CD8-positive, alpha-beta memory T cell (primary cell): Measurements from ENCODE around the gene PAK1. TPM values are rescaled to one million over a fixed set of nuclear protein-coding genes. Genes with fewer than 3 reads are reported as not detected.

Experiments
- CTCF ChIA-PET: fragments of 350-600 bp; sonication (Branson Sonifier 250); formaldehyde crosslinking; loops from one replicate; lab custom pipeline; 2021; ENCODE audit warnings: antibody characterized with exemption; lab: Charles Lee
- POLR2A ChIA-PET: fragments of 350-600 bp; sonication (Branson Sonifier 250); formaldehyde crosslinking; loops from one replicate; lab custom pipeline; 2021; ENCODE audit warnings: antibody characterized with exemption; lab: Charles Lee
- DNase-seq, 5 donors: peaks; one replicate each; pipeline versions ENCODE4 v3.0.0 to v3.0.0-alpha.2; 2020 to 2022; ENCODE audit warnings: mixed read lengths in 1 of 5
- H3K27ac ChIP-seq: one replicate; pipeline ENCODE4 v1.7.0; 2013; ENCODE audit warnings: low read depth, mild to moderate bottlenecking, low read length, moderate library complexity
- H3K27me3 ChIP-seq: 2 replicates; pipeline ENCODE4 v1.7.0; 2013; ENCODE audit warnings: low read length, mild to moderate bottlenecking; ENCODE audit not compliant: insufficient read depth, poor library complexity, severe bottlenecking
- H3K36me3 ChIP-seq: 2 replicates; pipeline ENCODE4 v1.7.0; 2013; ENCODE audit warnings: mild to moderate bottlenecking, low read length, moderate library complexity; ENCODE audit not compliant: insufficient read depth
- H3K4me1 ChIP-seq: 2 replicates; pipeline ENCODE4 v1.7.0; 2013; ENCODE audit warnings: mild to moderate bottlenecking, low read length, moderate library complexity; ENCODE audit not compliant: insufficient read depth
- H3K4me3 ChIP-seq: 2 replicates; pipeline ENCODE4 v1.7.0; 2013; ENCODE audit warnings: mild to moderate bottlenecking, low read length
- H3K9me3 ChIP-seq: 2 replicates; pipeline ENCODE4 v1.7.0; 2013; ENCODE audit warnings: mild to moderate bottlenecking, low read length
- H3K27ac Mint-ChIP-seq, 8 donors: one replicate each; pipeline ENCODE4 v1.8.0; 2020 to 2021; ENCODE audit warnings: mixed read lengths in 8 of 8, mild to moderate bottlenecking in 6 of 8, inconsistent platforms in 3 of 8, moderate library complexity in 3 of 8
- H3K27me3 Mint-ChIP-seq, 2 donors: one replicate each; pipeline ENCODE4 v1.8.0; 2020 to 2021; ENCODE audit warnings: mixed read lengths in 2 of 2, mild to moderate bottlenecking in 1 of 2, moderate library complexity in 1 of 2
- H3K36me3 Mint-ChIP-seq, 3 donors: one replicate each; pipeline ENCODE4 v1.8.0; 2020 to 2021; ENCODE audit warnings: mixed read lengths in 3 of 3, inconsistent platforms in 1 of 3, mild to moderate bottlenecking in 1 of 3
- H3K4me1 Mint-ChIP-seq, 3 donors: one replicate each; pipeline ENCODE4 v1.8.0; 2020 to 2021; ENCODE audit warnings: mixed read lengths in 3 of 3, inconsistent platforms in 1 of 3, mild to moderate bottlenecking in 1 of 3
- H3K4me3 Mint-ChIP-seq, 7 donors: one replicate each; pipeline ENCODE4 v1.8.0; 2020 to 2021; ENCODE audit warnings: mixed read lengths in 7 of 7, mild to moderate bottlenecking in 6 of 7, moderate library complexity in 4 of 7, inconsistent platforms in 2 of 7
- H3K9me3 Mint-ChIP-seq, 5 donors: one replicate each; pipeline ENCODE4 v1.8.0; 2020 to 2022; ENCODE audit warnings: mixed read lengths in 5 of 5, mild to moderate bottlenecking in 3 of 5, moderate library complexity in 2 of 5, inconsistent platforms in 1 of 5
- polyA plus RNA-seq: library from polyadenylated mRNA; unstranded; fragments of 300-500 nt; fragmentation: Illumina TruSeq; gene quantifications from one replicate; pipeline ENCODE4 v1.2.3, GENCODE V29; 2021
- total RNA-seq, 2 experiments: library from RNA; stranded (reverse); gene quantifications; one replicate each; pipeline ENCODE4 v1.2.3, GENCODE V29; 2021

Gene PAK1
- total and polyA plus RNA-seq, 3 experiments from 2014 or later, result 9.3 to 32.1 (median 25.9) TPM

DNA sequence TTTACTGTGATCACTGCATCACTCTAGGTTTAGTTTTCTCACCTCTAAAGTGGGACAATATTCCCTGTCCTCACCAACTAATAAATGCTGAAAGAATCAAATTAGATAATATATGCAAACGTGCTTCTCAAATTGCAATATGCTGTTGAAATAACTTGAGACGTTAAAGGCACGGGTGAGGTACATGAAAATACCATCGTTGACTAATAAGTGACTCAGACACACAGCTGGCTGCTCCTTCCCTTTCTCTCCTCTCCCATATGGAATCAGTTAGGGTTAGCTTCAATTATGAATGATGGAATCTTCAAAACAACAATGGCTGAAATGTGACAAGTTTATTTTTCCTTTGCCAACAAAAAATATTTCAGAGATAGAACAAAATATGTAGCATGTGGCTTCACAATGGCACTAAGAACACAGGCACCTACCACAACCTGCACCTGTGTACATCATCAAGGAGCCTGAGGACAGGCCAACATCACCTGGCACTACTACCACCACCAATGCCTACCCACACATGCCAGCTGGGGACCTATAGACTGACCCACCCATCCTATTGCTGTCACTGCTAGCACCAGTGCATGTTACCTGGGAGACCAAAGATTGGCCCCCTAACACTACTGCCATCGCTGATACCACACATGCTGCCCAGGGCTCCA lies 186.2 kb downstream of the PAK1 start:
- no peak overlapping the region for H3K4me3 Mint-ChIP-seq
- H3K36me3 Mint-ChIP-seq, result no peaks in the 10 kb centered on the region
- H3K27me3 Mint-ChIP-seq, result peaks cover 8 to 49% of the 10 kb centered on the region in 2 donors

DNA sequence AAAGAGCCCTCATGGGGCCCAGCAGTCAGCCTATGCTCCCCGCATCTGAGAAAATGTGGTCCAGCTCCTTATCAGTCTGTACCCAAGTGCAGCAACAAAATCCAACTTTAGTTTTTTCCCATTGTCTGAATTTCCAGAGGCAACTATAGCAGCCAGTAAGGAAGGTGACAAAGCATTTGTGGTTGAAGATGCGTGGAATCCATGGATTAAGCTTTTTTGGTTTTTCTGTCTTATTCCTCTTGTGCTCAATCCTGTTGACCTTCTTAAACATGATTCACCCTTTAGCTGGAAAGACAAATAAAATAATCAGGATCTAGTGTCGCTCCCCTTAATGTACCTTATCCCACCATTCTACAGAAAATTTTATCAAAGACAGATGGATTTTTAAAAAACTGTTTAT lies 186.8 kb downstream of the PAK1 start:
- H3K27me3 ChIP-seq, result no peaks in the 10 kb centered on the region
- Mint-ChIP-seq H3K36me3 (no peaks in the 10 kb centered on the region), H3K27me3 (peaks cover 8 to 50% of the 10 kb centered on the region in 2 donors), H3K27ac (no peak overlapping the region), H3K4me1 (no peaks in the 10 kb centered on the region), H3K9me3 (no peaks in the 10 kb centered on the region), H3K4me3 (no peak overlapping the region)
- H3K36me3 ChIP-seq, result no peaks in the 10 kb centered on the region
- DNase-seq, result no peak
- no peak overlapping the region for H3K27ac ChIP-seq
- POLR2A ChIA-PET, result no interaction called here
- no peaks in the 10 kb centered on the region for H3K9me3 ChIP-seq
- no peaks in the 10 kb centered on the region for H3K4me1 ChIP-seq
- CTCF ChIA-PET, result interaction anchor here (1.4 kb wide), 1 partner anchor 9 kb away, joined by 3 read pairs; no protein-coding TSS in a partner anchor
- H3K4me3 ChIP-seq, result no peak overlapping the region

More for the DNA sequence above, 186.2 kb downstream of the PAK1 start:
- Histone ChIP-seq H3K27ac (no peak overlapping the region), H3K36me3 (no peaks in the 10 kb centered on the region), H3K27me3 (no peaks in the 10 kb centered on the region), H3K9me3 (no peaks in the 10 kb centered on the region), H3K4me3 (no peak overlapping the region), H3K4me1 (no peaks in the 10 kb centered on the region)
- Mint-ChIP-seq H3K4me1 (no peaks in the 10 kb centered on the region), H3K9me3 (no peaks in the 10 kb centered on the region), H3K27ac (no peak overlapping the region)
- POLR2A ChIA-PET, result no interaction called here
- CTCF ChIA-PET, result interaction anchor here (1.4 kb wide), 1 partner anchor 9 kb away, joined by 3 read pairs; no protein-coding TSS in a partner anchor
- DNase-seq, result no peak

DNA sequence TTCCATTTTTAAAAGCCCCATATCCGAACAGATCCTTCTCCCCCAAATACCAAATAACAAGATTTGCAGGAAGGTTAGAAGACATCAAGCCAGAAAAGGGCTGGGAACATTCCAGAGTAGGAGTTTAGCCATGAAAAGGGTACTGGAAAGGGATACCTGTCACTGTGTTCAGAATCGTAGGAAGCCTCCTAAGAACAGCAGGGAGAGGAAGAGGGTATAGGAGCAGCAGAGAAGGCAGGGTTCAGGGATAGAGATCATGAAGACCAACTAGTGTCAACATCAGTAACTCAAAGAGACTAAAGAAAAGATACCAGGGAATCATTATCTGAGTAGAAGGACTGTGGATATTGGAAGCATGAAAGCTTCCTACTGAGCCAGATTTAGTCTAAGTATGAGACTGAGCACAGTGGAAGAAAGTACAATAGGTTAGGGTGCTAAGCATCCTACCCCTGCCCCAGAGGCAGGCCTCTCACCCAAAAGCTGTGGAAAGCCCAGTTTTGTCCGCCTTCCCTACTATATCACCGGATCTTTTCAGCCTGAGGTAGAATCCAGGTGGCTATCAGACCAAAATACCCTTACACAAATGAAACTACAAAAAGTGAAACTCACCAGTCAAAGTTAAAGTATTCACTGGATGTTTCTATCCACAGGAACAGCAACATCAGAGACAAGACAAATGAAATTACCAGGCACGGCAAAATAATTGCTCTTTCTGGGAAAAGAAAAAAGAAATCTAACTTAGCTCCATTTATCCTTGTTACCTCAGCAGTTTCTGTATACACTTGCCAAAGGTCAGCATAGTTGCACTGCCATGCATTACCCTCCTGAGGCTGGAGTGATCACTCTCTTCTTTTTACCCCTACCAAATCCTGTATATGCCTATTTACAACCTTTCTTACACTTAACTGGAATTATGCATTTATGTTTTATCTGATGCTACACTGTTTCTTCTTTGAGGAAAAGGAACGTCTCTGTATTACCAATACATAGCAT lies 189.1 kb downstream of the PAK1 start:
- no peak for DNase-seq
- Mint-ChIP-seq H3K27ac (no peak overlapping the region), H3K9me3 (peaks cover 0 to 6% (median 0%) of the 10 kb centered on the region in 5 donors), H3K4me1 (no peaks in the 10 kb centered on the region), H3K4me3 (no peak overlapping the region), H3K27me3 (peaks cover 16 to 52% of the 10 kb centered on the region in 2 donors), H3K36me3 (no peaks in the 10 kb centered on the region)
- ChIA-PET CTCF (no interaction called here), POLR2A (no interaction called here)
- H3K4me1 ChIP-seq, result no peaks in the 10 kb centered on the region
- H3K36me3 ChIP-seq, result no peaks in the 10 kb centered on the region
- no peaks in the 10 kb centered on the region for H3K27me3 ChIP-seq
- no peak overlapping the region for H3K27ac ChIP-seq
- no peak overlapping the region for H3K4me3 ChIP-seq
- H3K9me3 ChIP-seq, result no peaks in the 10 kb centered on the region

DNA sequence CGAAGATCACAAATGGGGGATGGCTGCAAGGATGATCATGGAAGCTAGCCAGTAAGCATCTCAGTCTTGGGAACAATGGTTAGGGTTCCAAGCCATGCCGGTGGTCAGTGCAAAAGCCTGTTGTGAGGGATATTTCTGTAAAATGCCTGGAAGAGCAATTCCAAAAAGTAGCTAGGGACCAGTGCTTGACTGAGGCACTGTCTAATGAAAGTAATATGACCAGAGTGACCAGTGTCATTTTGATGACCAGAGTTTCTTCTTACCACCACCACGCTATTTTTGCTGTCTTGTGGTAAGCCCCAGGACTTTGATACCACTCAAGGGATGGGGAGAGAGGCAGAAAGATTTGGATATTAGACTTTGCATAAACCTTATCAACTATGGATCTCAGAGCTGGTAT lies 190.8 kb downstream of the PAK1 start:
- Mint-ChIP-seq H3K36me3 (no peaks in the 10 kb centered on the region), H3K4me3 (no peak overlapping the region), H3K27me3 (peaks cover 20 to 50% of the 10 kb centered on the region in 2 donors), H3K4me1 (no peaks in the 10 kb centered on the region), H3K9me3 (peaks cover 0 to 6% (median 0%) of the 10 kb centered on the region in 5 donors), H3K27ac (no peak overlapping the region)
- Histone ChIP-seq H3K9me3 (no peaks in the 10 kb centered on the region), H3K27ac (no peak overlapping the region), H3K4me1 (no peaks in the 10 kb centered on the region), H3K36me3 (no peaks in the 10 kb centered on the region), H3K27me3 (no peaks in the 10 kb centered on the region), H3K4me3 (no peak overlapping the region)
- ChIA-PET POLR2A (no interaction called here), CTCF (no interaction called here)
- no peak for DNase-seq

DNA sequence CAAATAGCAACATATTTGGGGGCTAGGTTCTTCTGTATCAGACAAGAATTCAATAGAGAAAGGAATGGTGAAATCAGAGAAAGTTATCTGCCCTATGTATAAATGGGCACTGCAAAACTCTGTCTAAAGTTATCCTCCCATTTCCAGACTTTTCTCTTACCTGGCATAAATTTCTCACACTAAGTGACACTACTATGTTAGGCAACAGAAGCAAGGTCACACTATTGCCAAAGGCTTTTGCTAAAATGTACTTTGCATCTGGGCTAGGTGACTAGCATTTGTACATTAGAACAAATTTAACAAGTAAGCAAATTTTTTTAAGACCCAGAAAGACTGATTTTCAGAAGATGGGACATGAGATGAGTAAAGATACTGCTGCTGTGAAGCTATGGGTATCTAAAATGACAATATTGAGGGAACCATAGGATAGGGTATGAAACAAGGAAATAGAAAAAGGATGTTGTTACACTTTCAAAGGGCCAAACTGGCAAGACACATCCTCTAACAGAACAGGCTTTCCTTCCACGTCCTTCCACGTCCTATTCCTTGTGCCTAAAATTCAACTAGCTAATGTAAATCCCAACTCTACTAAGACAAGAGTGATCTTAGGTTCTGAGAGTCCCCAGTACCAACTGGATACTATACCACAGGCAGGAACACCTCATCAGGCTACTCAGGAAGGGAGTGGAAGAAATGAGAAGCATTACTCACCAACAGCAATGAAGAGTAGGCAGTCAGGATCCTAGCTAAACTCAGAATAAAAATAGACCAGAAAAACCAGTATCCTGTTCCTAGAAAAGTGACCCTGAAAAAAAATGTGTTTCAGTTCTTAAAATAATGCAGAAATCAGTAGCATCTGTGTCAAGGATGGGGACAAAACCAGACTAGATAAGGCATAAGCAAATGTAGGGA lies 195.0 kb downstream of the PAK1 start:
- no peak overlapping the region for H3K4me3 ChIP-seq
- no peak overlapping the region for H3K27ac Mint-ChIP-seq
- H3K9me3 ChIP-seq, result no peaks in the 10 kb centered on the region
- no peaks in the 10 kb centered on the region for H3K36me3 ChIP-seq
- no peaks in the 10 kb centered on the region for H3K4me1 Mint-ChIP-seq
- ChIA-PET CTCF (interaction anchor here (1.1 kb wide), 1 partner anchor 9 kb away, joined by 3 read pairs; no protein-coding TSS in a partner anchor), POLR2A (no interaction called here)
- H3K4me1 ChIP-seq, result no peaks in the 10 kb centered on the region
- H3K27ac ChIP-seq, result no peak overlapping the region
- no peaks in the 10 kb centered on the region for H3K27me3 ChIP-seq
- no peaks in the 10 kb centered on the region for H3K36me3 Mint-ChIP-seq
- H3K27me3 Mint-ChIP-seq, result peaks cover 15 to 28% of the 10 kb centered on the region in 2 donors
- H3K9me3 Mint-ChIP-seq, result peaks cover 0 to 6% (median 0%) of the 10 kb centered on the region in 5 donors
- DNase-seq, result no peak
- no peak overlapping the region for H3K4me3 Mint-ChIP-seq

DNA sequence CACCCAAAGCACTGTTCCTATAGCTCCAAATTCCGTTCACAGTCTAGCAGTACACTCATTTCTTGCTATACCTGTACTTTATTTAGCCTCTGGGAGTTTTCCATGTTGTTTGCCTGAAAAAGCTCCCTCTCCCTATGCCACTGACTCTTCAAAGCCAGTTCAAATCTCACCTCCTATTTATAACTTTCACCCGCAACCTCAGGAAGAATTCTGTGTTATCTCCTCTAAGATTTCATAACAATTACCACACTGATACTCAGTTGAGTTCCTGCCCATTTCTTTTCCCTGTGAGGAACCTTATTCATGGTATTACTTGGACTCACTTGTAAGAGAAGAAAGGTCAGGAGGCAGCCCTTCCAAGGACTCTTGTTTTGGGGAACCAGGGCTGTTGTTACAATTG lies 197.6 kb downstream of the PAK1 start:
- H3K9me3 Mint-ChIP-seq, result peaks cover 0 to 6% (median 0%) of the 10 kb centered on the region in 5 donors
- H3K4me3 Mint-ChIP-seq, result no peak overlapping the region
- H3K36me3 ChIP-seq, result no peaks in the 10 kb centered on the region
- H3K27me3 ChIP-seq, result no peaks in the 10 kb centered on the region
- CTCF ChIA-PET, result no interaction called here
- H3K27me3 Mint-ChIP-seq, result peaks cover 13 to 22% of the 10 kb centered on the region in 2 donors
- no peak overlapping the region for H3K27ac ChIP-seq
- H3K9me3 ChIP-seq, result no peaks in the 10 kb centered on the region
- no peaks in the 10 kb centered on the region for H3K4me1 ChIP-seq
- no peaks in the 10 kb centered on the region for H3K4me1 Mint-ChIP-seq
- H3K4me3 ChIP-seq, result no peak overlapping the region
- H3K36me3 Mint-ChIP-seq, result no peaks in the 10 kb centered on the region
- no peak overlapping the region for H3K27ac Mint-ChIP-seq
- no peak for DNase-seq
- POLR2A ChIA-PET, result no interaction called here
